Lower leg skin (tissue), 4 donors: Measurements from ENCODE around the gene ST6GALNAC5. TPM values are rescaled to one million over a fixed set of nuclear protein-coding genes. Genes with fewer than 3 reads are reported as not detected.

Experiments used
- DNase-seq, 2 donors: peaks; one replicate each; pipeline ENCODE4 v3.0.0-alpha.2; 2019; ENCODE audit warnings: low spot score in 2 of 2
- H3K4me3 ChIP-seq: fragments of 200-600 bp; sonication (generic); 2 replicates; pipeline ENCODE4 v1.5.1; 2017; ENCODE audit warnings: mild to moderate bottlenecking, low read depth; ENCODE audit not compliant: poor library complexity, severe bottlenecking
- CTCF ChIP-seq, 3 donors: fragments of 450-650 bp; IDR thresholded peaks; one replicate each; pipeline ENCODE4 v1.5.1; 2016; ENCODE audit warnings: antibody characterized with exemption in 3 of 3, mild to moderate bottlenecking in 3 of 3, moderate library complexity in 2 of 3
- POLR2A ChIP-seq, 2 donors: fragments of 450-650 bp; IDR thresholded peaks; one replicate each; pipeline ENCODE4 v1.6.1; 2016 to 2017; ENCODE audit warnings: antibody characterized with exemption in 2 of 2, mild to moderate bottlenecking in 1 of 2, moderate library complexity in 1 of 2
- WGBS, 2 donors: methylation state at CpG; one replicate each; pipeline ENCODE4 v1.1.5; 2018; 5-methylcytosine and 5-hydroxymethylcytosine counted together
- intact Hi-C: fragments of 100-400 bp; cut with DNase I; formaldehyde crosslinking; loops from one replicate; pipeline ENCODE4 v1.15.0; 2023; ENCODE audit warnings: low total_unique reads
- total RNA-seq, 4 donors: library from RNA; depleted of rRNA; stranded (reverse); fragments of >200 nt; gene quantifications; one replicate each; pipeline ENCODE4 v1.1.0, GENCODE V29; 2016

ST6GALNAC5 gene
- total RNA-seq, 4 donors from 2014 or later, result 1.2 to 4.7 (median 3.5) TPM

GRCh38 chr1:76830373-76830772, 36.9 kb upstream of the ST6GALNAC5 start:
- intact Hi-C loops, result no loop called here
- no peak for DNase-seq
- H3K4me3 ChIP-seq, result no peak overlapping the region
- 60 to 71% methylated on average over 6 of the region's 6 CpGs for WGBS, 2 donors
- no peak for TF ChIP-seq POLR2A (IDR thresholded peaks at IDR 0.05)
- TF ChIP-seq CTCF (IDR thresholded peaks at IDR 0.05), result no peak

GRCh38 chr1:76832521-76832920, 34.8 kb upstream of the ST6GALNAC5 start:
- no peak for DNase-seq
- TF ChIP-seq CTCF (IDR thresholded peaks at IDR 0.05) (no peak), POLR2A (IDR thresholded peaks at IDR 0.05) (no peak)
- intact Hi-C loops, result no loop called here
- H3K4me3 ChIP-seq, result no peak overlapping the region

- no peak for DNase-seq
- H3K4me3 ChIP-seq, result no peak overlapping the region
- 52 to 60% methylated on average over 1 of the region's 1 CpG for WGBS, 2 donors
- TF ChIP-seq POLR2A (IDR thresholded peaks at IDR 0.05) (no peak), CTCF (IDR thresholded peaks at IDR 0.05) (no peak)
- intact Hi-C loops, result no loop called here
Observed at GRCh38 chr1:76833151-76833550, 34.1 kb upstream of the ST6GALNAC5 start.

GRCh38 chr1:76833856-76834255, 33.4 kb upstream of the ST6GALNAC5 start:
- DNase-seq, result no peak
- TF ChIP-seq POLR2A (IDR thresholded peaks at IDR 0.05) (no peak), CTCF (IDR thresholded peaks at IDR 0.05) (no peak)
- intact Hi-C loops, result no loop called here
- WGBS, 2 donors, result 92 to 93% methylated on average over 2 of the region's 2 CpGs
- H3K4me3 ChIP-seq, result no peak overlapping the region

- intact Hi-C loops, result no loop called here
- TF ChIP-seq POLR2A (IDR thresholded peaks at IDR 0.05), result no peak
- TF ChIP-seq CTCF (IDR thresholded peaks at IDR 0.05), result no peak
- DNase-seq, result no peak
- no peak overlapping the region for H3K4me3 ChIP-seq
Observed at GRCh38 chr1:76835203-76835602, 32.1 kb upstream of the ST6GALNAC5 start.

- 89 to 93% methylated on average over 2 of the region's 2 CpGs for WGBS, 2 donors
- intact Hi-C loops, result no loop called here
Observed at GRCh38 chr1:76840278-76840677, 27.0 kb upstream of the ST6GALNAC5 start.

More at GRCh38 chr1:76840278-76840677, 27.0 kb upstream of the ST6GALNAC5 start:
- no peak for DNase-seq
- no peak overlapping the region for H3K4me3 ChIP-seq
- TF ChIP-seq CTCF (IDR thresholded peaks at IDR 0.05) (no peak), POLR2A (IDR thresholded peaks at IDR 0.05) (no peak)
